IMR-90 (cell line): ENCODE measurements around the gene ZNF521.
A peak's percentile ranks its signal among the peaks of the same experiment; 100 is the strongest.

ENCODE experiments used
- FOS ChIP-seq: fragments of 150-350 bp; IDR thresholded peaks from 2 replicates; pipeline ENCODE4 v1.6.1; 2016; ENCODE audit warnings: low read depth, low read length
- POLR2A ChIP-seq: IDR thresholded peaks from 2 replicates; pipeline ENCODE4 v1.6.1; 2012; ENCODE audit warnings: mild to moderate bottlenecking, low read depth, low read length
- RAD21 ChIP-seq: IDR thresholded peaks from 2 replicates; pipeline ENCODE4 v1.6.1; 2012; ENCODE audit warnings: low read length, improper control_type of control experiment
- RFX5 ChIP-seq: IDR thresholded peaks from 2 replicates; pipeline ENCODE4 v1.8.0; 2012; ENCODE audit warnings: low read depth, mild to moderate bottlenecking, low read length, moderate library complexity
- SMC3 ChIP-seq: fragments of 150-350 bp; IDR thresholded peaks from 2 replicates; pipeline ENCODE4 v1.6.1; 2016; ENCODE audit warnings: low read depth, mild to moderate bottlenecking, antibody characterized with exemption, low read length, moderate library complexity
- TF ChIP-seq, protein P1 (sequence below): conservative IDR thresholded peaks from 2 replicates; pipeline ENCODE4 v1.5.1; 2012; ENCODE audit warnings: mild to moderate bottlenecking, low read depth, low read length, improper control_type of control experiment
- TF ChIP-seq, protein P2 (sequence below): fragments of 150-350 bp; IDR thresholded peaks from 2 replicates; pipeline ENCODE4 v1.6.1; 2017; ENCODE audit warnings: mild to moderate bottlenecking, antibody characterized with exemption, low read length, low read depth
- TF ChIP-seq, protein P3 (sequence below): fragments of 150-350 bp; IDR thresholded peaks from 2 replicates; pipeline ENCODE4 v1.6.1; 2016; ENCODE audit warnings: low read depth, mild to moderate bottlenecking, low read length, moderate library complexity, borderline replicate concordance

DNA sequence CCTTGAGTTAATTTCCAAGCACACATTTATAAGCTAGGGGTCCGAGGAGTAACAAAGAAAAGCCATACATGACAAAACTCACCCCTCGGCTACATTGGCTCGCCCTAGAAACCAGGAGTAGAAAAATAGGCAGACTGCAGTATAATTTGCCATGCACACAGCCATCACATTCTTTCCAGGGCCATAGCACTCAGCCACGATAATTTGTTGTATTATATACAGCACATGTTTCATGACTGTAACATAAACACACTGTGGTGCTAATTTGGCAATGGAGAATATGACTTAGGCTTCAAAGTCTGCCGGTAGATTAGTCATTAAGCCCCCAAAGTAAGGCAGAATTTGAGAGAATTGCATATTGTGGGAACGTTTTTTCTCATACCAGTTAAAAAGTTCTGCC is 254.9 kb downstream of the ZNF521 start:
- TF ChIP-seq POLR2A = no peak
- TF ChIP-seq, protein P1, sequence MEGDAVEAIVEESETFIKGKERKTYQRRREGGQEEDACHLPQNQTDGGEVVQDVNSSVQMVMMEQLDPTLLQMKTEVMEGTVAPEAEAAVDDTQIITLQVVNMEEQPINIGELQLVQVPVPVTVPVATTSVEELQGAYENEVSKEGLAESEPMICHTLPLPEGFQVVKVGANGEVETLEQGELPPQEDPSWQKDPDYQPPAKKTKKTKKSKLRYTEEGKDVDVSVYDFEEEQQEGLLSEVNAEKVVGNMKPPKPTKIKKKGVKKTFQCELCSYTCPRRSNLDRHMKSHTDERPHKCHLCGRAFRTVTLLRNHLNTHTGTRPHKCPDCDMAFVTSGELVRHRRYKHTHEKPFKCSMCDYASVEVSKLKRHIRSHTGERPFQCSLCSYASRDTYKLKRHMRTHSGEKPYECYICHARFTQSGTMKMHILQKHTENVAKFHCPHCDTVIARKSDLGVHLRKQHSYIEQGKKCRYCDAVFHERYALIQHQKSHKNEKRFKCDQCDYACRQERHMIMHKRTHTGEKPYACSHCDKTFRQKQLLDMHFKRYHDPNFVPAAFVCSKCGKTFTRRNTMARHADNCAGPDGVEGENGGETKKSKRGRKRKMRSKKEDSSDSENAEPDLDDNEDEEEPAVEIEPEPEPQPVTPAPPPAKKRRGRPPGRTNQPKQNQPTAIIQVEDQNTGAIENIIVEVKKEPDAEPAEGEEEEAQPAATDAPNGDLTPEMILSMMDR = no peak
- TF ChIP-seq FOS = peak; percentile 27; the same call in 1 of the 2 replicates
- TF ChIP-seq, protein P2, sequence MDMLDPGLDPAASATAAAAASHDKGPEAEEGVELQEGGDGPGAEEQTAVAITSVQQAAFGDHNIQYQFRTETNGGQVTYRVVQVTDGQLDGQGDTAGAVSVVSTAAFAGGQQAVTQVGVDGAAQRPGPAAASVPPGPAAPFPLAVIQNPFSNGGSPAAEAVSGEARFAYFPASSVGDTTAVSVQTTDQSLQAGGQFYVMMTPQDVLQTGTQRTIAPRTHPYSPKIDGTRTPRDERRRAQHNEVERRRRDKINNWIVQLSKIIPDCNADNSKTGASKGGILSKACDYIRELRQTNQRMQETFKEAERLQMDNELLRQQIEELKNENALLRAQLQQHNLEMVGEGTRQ = no peak
- TF ChIP-seq SMC3 = no peak
- no peak for TF ChIP-seq RAD21
- TF ChIP-seq RFX5 = no peak
- TF ChIP-seq, protein P3, sequence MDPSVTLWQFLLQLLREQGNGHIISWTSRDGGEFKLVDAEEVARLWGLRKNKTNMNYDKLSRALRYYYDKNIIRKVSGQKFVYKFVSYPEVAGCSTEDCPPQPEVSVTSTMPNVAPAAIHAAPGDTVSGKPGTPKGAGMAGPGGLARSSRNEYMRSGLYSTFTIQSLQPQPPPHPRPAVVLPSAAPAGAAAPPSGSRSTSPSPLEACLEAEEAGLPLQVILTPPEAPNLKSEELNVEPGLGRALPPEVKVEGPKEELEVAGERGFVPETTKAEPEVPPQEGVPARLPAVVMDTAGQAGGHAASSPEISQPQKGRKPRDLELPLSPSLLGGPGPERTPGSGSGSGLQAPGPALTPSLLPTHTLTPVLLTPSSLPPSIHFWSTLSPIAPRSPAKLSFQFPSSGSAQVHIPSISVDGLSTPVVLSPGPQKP = no peak
